Upper lobe of left lung (tissue), 6 donors: ENCODE measurements around the gene AP3S2. TPM values are rescaled to one million over a fixed set of nuclear protein-coding genes. Genes with fewer than 3 reads are reported as not detected.
A peak's percentile ranks its signal among the peaks of the same experiment; 100 is the strongest.

ENCODE experiments used
- ATAC-seq, 2 donors: fragments of 200-7000 bp; cut with Tn5 transposase; one replicate each; pipeline ENCODE4 v1.9.1; 2022; ENCODE audit warnings: mild to moderate bottlenecking in 2 of 2, moderate library complexity in 2 of 2; ENCODE audit not compliant: low FRiP score in 2 of 2
- DNase-seq, 2 donors: peaks; one replicate each; pipeline ENCODE4 v3.0.0-alpha.2; 2019 to 2020
- H3K27ac ChIP-seq, 4 donors: fragments of 200-600 bp; sonication (generic); one replicate each; pipeline ENCODE4 v1.5.1; 2016 to 2019
- H3K27me3 ChIP-seq, 4 donors: fragments of 200-600 bp; sonication (generic); one replicate each; pipeline ENCODE4 v1.5.1; 2017 to 2019
- H3K36me3 ChIP-seq, 4 donors: fragments of 200-600 bp; sonication (generic); one replicate each; pipeline ENCODE4 v1.5.1; 2016 to 2019
- H3K4me1 ChIP-seq, 4 donors: fragments of 200-600 bp; sonication (generic); one replicate each; pipeline ENCODE4 v1.5.1; 2018 to 2019
- H3K4me3 ChIP-seq, 4 donors: fragments of 200-600 bp; sonication (generic); one replicate each; pipeline ENCODE4 v1.5.1; 2017 to 2019; ENCODE audit warnings: mild to moderate bottlenecking in 2 of 4, moderate library complexity in 1 of 4
- H3K9me3 ChIP-seq, 4 donors: fragments of 200-600 bp; sonication (generic); one replicate each; pipeline ENCODE4 v1.5.1; 2018 to 2019
- CTCF ChIP-seq, 6 experiments: fragments of 450-650 bp in 4 of 6; fragments of 200-600 bp in 2 of 6; sonication (generic) in 2 of 6; IDR thresholded peaks; one replicate each; pipeline ENCODE4 v1.5.1; 2016 to 2019; ENCODE audit warnings: antibody characterized with exemption in 6 of 6
- EP300 ChIP-seq, 4 donors: sonication (generic); formaldehyde crosslinking; IDR thresholded peaks; one replicate each; pipeline ENCODE4 v1.5.1; 2017; ENCODE audit warnings: antibody characterized with exemption in 4 of 4, control low read depth in 2 of 4
- POLR2A ChIP-seq, 4 donors: fragments of 450-650 bp; IDR thresholded peaks; one replicate each; pipeline ENCODE4 v1.5.1; 2016 to 2017; ENCODE audit warnings: antibody characterized with exemption in 4 of 4, mild to moderate bottlenecking in 2 of 4
- POLR2AphosphoS5 ChIP-seq, 2 donors: sonication (generic); formaldehyde crosslinking; IDR thresholded peaks; one replicate each; pipeline ENCODE4 v1.5.1; 2017; ENCODE audit warnings: antibody characterized with exemption in 2 of 2
- WGBS, 2 donors: methylation state at CpG; one replicate each; pipeline ENCODE4 v1.1.5; 2017 to 2018; 5-methylcytosine and 5-hydroxymethylcytosine counted together
- total RNA-seq, 6 donors: library from RNA; depleted of rRNA in 4 of 6; stranded (reverse); fragments of >200 nt in 4 of 6; gene quantifications; one replicate each; pipeline versions ENCODE4 v1.1.0 to v1.2.1, GENCODE V29; 2016 to 2021
- donor health status: DM: no; HTN: no; CAD: no; lungs with moderate emphysema.
- donor health status: DM: no; HTN: yes; CAD: no; lungs with severe emphysema.

Gene AP3S2
- total RNA-seq, 6 donors from 2014 or later: 19.6 to 46.1 (median 28.9) TPM

GRCh38 chr15:89799918-89800498 lies 93.8 kb downstream of the AP3S2 start:
- Histone ChIP-seq H3K4me1 (peaks cover 0 to 3% (median 1%) of the 10 kb centered on the region in 4 donors), H3K36me3 (peaks cover 0 to 20% (median 2%) of the 10 kb centered on the region in 4 donors), H3K9me3 (no peaks in the 10 kb centered on the region), H3K27me3 (no peaks in the 10 kb centered on the region), H3K27ac (no peak overlapping the region), H3K4me3 (no peak overlapping the region)
- ATAC-seq (no peak), DNase-seq (no peak)
- 76 to 92% methylated on average over 2 of the region's 2 CpGs for WGBS, 2 donors
- TF ChIP-seq CTCF (IDR thresholded peaks at IDR 0.05) (no peak), POLR2AphosphoS5 (IDR thresholded peaks at IDR 0.05) (no peak), POLR2A (IDR thresholded peaks at IDR 0.05) (no peak), EP300 (IDR thresholded peaks at IDR 0.05) (no peak)

GRCh38 chr15:89799011-89799911 lies 94.5 kb downstream of the AP3S2 start:
- Histone ChIP-seq H3K27ac (no peak overlapping the region), H3K4me3 (no peak overlapping the region), H3K27me3 (no peaks in the 10 kb centered on the region), H3K36me3 (peaks cover 0 to 17% (median 2%) of the 10 kb centered on the region in 4 donors), H3K9me3 (no peaks in the 10 kb centered on the region), H3K4me1 (peaks cover 0 to 9% (median 3%) of the 10 kb centered on the region in 4 donors)
- peak in 1 of 2 donors; percentile 52 for DNase-seq
- no peak for TF ChIP-seq CTCF (IDR thresholded peaks at IDR 0.05)
- TF ChIP-seq POLR2A (IDR thresholded peaks at IDR 0.05): no peak
- no peak for TF ChIP-seq EP300 (IDR thresholded peaks at IDR 0.05)
- TF ChIP-seq POLR2AphosphoS5 (IDR thresholded peaks at IDR 0.05): no peak
- WGBS, 2 donors: 84 to 86% methylated on average over 5 to 17 of the region's 20 CpGs
- no peak for ATAC-seq

GRCh38 chr15:89797678-89798201 lies 96.1 kb downstream of the AP3S2 start:
- H3K4me1 ChIP-seq: peaks cover 0 to 9% (median 3%) of the 10 kb centered on the region in 4 donors
- H3K27ac ChIP-seq: no peak overlapping the region
- H3K27me3 ChIP-seq: no peaks in the 10 kb centered on the region
- H3K36me3 ChIP-seq: peaks cover 0 to 17% (median 0%) of the 10 kb centered on the region in 4 donors
- H3K9me3 ChIP-seq: no peaks in the 10 kb centered on the region
- DNase-seq (no peak), ATAC-seq (no peak)
- H3K4me3 ChIP-seq: no peak overlapping the region
- TF ChIP-seq EP300 (IDR thresholded peaks at IDR 0.05) (no peak), POLR2AphosphoS5 (IDR thresholded peaks at IDR 0.05) (no peak), POLR2A (IDR thresholded peaks at IDR 0.05) (no peak), CTCF (IDR thresholded peaks at IDR 0.05) (no peak)
- 90 to 91% methylated on average over 3 to 4 of the region's 4 CpGs for WGBS, 2 donors

GRCh38 chr15:89795996-89796395 lies 97.8 kb downstream of the AP3S2 start:
- ATAC-seq (no peak), DNase-seq (no peak)
- H3K27me3 ChIP-seq: no peaks in the 10 kb centered on the region
- no peak overlapping the region for H3K4me3 ChIP-seq
- peaks cover 0 to 12% (median 3%) of the 10 kb centered on the region in 4 donors for H3K36me3 ChIP-seq
- no peak for TF ChIP-seq POLR2A (IDR thresholded peaks at IDR 0.05)
- no peak for TF ChIP-seq CTCF (IDR thresholded peaks at IDR 0.05)
- TF ChIP-seq POLR2AphosphoS5 (IDR thresholded peaks at IDR 0.05): no peak
- H3K27ac ChIP-seq: no peak overlapping the region
- H3K4me1 ChIP-seq: peaks cover 0 to 9% (median 3%) of the 10 kb centered on the region in 4 donors
- no peaks in the 10 kb centered on the region for H3K9me3 ChIP-seq
